Left ventricle myocardium superior (tissue), 1 donor: ENCODE measurements around the gene NACC2. TPM values are rescaled to one million over a fixed set of nuclear protein-coding genes. Genes with fewer than 3 reads are reported as not detected.

ENCODE experiments used
- ATAC-seq: fragments of 200-7000 bp; cut with Tn5 transposase; one replicate; pipeline ENCODE4 v1.9.1; 2020; ENCODE audit warnings: mild to moderate bottlenecking, moderate library complexity
- DNase-seq: peaks from one replicate; pipeline ENCODE4 v3.0.0-alpha.2; 2020
- intact Hi-C: fragments of 100-400 bp; cut with micrococcal nuclease; formaldehyde crosslinking; loops from one replicate; pipeline ENCODE4 v1.11.0; 2022
- total RNA-seq: library from RNA; stranded (reverse); fragmentation: NEBNext Ultra II Directional; extraction: Animal tissue kit (Norgen Biotek cat#: 25700); gene quantifications from one replicate; pipeline ENCODE4 v1.2.1, GENCODE V29; 2021
- donor health status: DM: no; HTN: yes; CAD: no; lungs with severe emphysema.

Gene NACC2
- total RNA-seq, 1 donor from 2014 or later, result 39.1 TPM

- no peak for DNase-seq
- peak; percentile 43 for ATAC-seq
- intact Hi-C loops, result no loop called here
These were observed 37.5 kb upstream of the NACC2 start for GRCh38 chr9:136132512-136133050.

GRCh38 chr9:136131629-136132511, 36.8 kb upstream of the NACC2 start:
- intact Hi-C loops, result no loop called here
- no peak for ATAC-seq
- no peak for DNase-seq

- intact Hi-C loops, result loop anchor here (10.0 kb wide), 1 partner anchor 264 kb away; no protein-coding TSS in a partner anchor
- ATAC-seq (no peak), DNase-seq (no peak)
These were observed 34.1 kb upstream of the NACC2 start for GRCh38 chr9:136129176-136129575.

- intact Hi-C loops, result loop anchor here (10.0 kb wide), 1 partner anchor 264 kb away; no protein-coding TSS in a partner anchor
- ATAC-seq, result no peak
- DNase-seq, result no peak
These were observed 33.3 kb upstream of the NACC2 start for GRCh38 chr9:136128436-136128835.

GRCh38 chr9:136127313-136127712, 32.2 kb upstream of the NACC2 start:
- no peak for DNase-seq
- intact Hi-C loops, result loop anchor here (10.0 kb wide), 1 partner anchor 263 kb away; no protein-coding TSS in a partner anchor

GRCh38 chr9:136124976-136125692, 30.0 kb upstream of the NACC2 start:
- intact Hi-C loops, result loop anchor here (5.0 to 10.0 kb wide), 2 partner anchors 153 to 260 kb away; no protein-coding TSS in a partner anchor
- ATAC-seq (no peak), DNase-seq (no peak)

More at GRCh38 chr9:136127313-136127712, 32.2 kb upstream of the NACC2 start:
- ATAC-seq, result no peak

GRCh38 chr9:136122425-136123383, 27.6 kb upstream of the NACC2 start:
- ATAC-seq (peak; percentile 26), DNase-seq (peak; percentile 89)
- intact Hi-C loops, result loop anchor here (5.0 to 10.0 kb wide), 2 partner anchors 150 to 258 kb away; no protein-coding TSS in a partner anchor

GRCh38 chr9:136121801-136122200, 26.7 kb upstream of the NACC2 start:
- DNase-seq, result no peak
- intact Hi-C loops, result loop anchor here (5.0 to 10.0 kb wide), 2 partner anchors 150 to 257 kb away; no protein-coding TSS in a partner anchor
- ATAC-seq, result no peak

GRCh38 chr9:136120438-136120844, 25.4 kb upstream of the NACC2 start:
- ATAC-seq (no peak), DNase-seq (no peak)
- intact Hi-C loops, result loop anchor here (5.0 to 10.0 kb wide), 2 partner anchors 148 to 256 kb away; no protein-coding TSS in a partner anchor

- no peak for ATAC-seq
- intact Hi-C loops, result loop anchor here (5.0 to 10.0 kb wide), 2 partner anchors 148 to 255 kb away; no protein-coding TSS in a partner anchor
- DNase-seq, result no peak
These were observed 24.8 kb upstream of the NACC2 start for GRCh38 chr9:136119883-136120393.

- peak; percentile 36 for ATAC-seq
- intact Hi-C loops, result no loop called here
- peak; percentile 70 for DNase-seq
These were observed 24.2 kb upstream of the NACC2 start for GRCh38 chr9:136119061-136119882.

GRCh38 chr9:136118320-136119060, 23.4 kb upstream of the NACC2 start, which contains the start of gene TMEM250:
Gene TMEM250 (minus strand): TSS chr9:136118875. CDS start chr9:136116900, 1,975 bp downstream.
- ATAC-seq, result peak; percentile 87
- intact Hi-C loops, result no loop called here

GRCh38 chr9:136117916-136118319, 22.8 kb upstream of the NACC2 start:
- no peak for DNase-seq
- peak; percentile 26 for ATAC-seq
- intact Hi-C loops, result no loop called here

More at GRCh38 chr9:136118320-136119060, 23.4 kb upstream of the NACC2 start, which contains the start of gene TMEM250:
- peak; percentile 98 for DNase-seq

GRCh38 chr9:136117291-136117915, 22.3 kb upstream of the NACC2 start:
- DNase-seq (peak; percentile 82), ATAC-seq (peak; percentile 62)
- intact Hi-C loops, result no loop called here

GRCh38 chr9:136116360-136117098, 21.4 kb upstream of the NACC2 start:
- intact Hi-C loops, result no loop called here
- ATAC-seq (no peak), DNase-seq (no peak)
